ENCODE data around the gene MTERF4. TPM values are rescaled to one million over a fixed set of nuclear protein-coding genes. Genes with fewer than 3 reads are reported as not detected.
A peak's percentile ranks its signal among the peaks of the same experiment; 100 is the strongest.

The MTERF4 gene
- total and polyA plus RNA-seq, 7 donors, result 27.3 to 48.0 (median 32.8) TPM

DNA sequence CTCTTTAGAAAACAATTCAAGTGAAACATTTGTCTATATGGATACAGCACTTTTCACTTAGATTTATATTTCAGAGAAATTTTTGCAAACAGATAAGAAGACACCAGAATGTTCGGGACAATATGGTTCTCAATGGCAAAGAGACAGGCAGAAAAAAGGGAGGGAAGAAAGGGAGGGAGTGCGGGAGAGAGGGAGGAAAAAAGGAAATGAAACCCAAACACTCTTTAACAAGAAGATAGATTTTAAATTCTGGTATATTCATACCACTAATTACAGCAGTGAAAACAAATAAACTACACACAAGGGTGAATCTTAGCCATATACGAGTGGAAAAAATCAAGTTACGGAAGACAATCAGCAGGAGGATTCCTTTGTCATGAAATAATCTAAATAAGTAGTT lies 44.2 kb upstream of the MTERF4 start:
- Histone ChIP-seq H3K36me3 (ENCODE audit: insufficient read depth in 1 of 2, low read depth in 1 of 2) (no peaks in the 10 kb centered on the region), H3K27ac (no peak overlapping the region), H3K27me3 (ENCODE audit: insufficient read depth in 3 of 3, low read length in 2 of 3) (peaks cover 0 to 4% (median 0%) of the 10 kb centered on the region in 3 donors), H3K4me1 (peaks cover 10% of the 10 kb centered on the region), H3K4me3 (no peak overlapping the region), H3K9me3 (no peaks in the 10 kb centered on the region)
- intact Hi-C loops (cut with DNase I), result loop anchor here in 1 of 2 donors (5.0 kb wide), 1 partner anchor 39 kb away; no protein-coding TSS in a partner anchor
- ATAC-seq (no peak), DNase-seq (no peak)
- TF ChIP-seq CTCF (IDR thresholded peaks at IDR 0.05), result no peak
- WGBS, 3 donors, result 75 to 80% (median 77%) methylated on average over 4 of the region's 4 CpGs

GRCh38 chr2:241142593-241142992 lies 40.5 kb upstream of the MTERF4 start:
- DNase-seq (peak in 1 of 2 donors; percentile 15), ATAC-seq (no peak)
- WGBS, 3 donors, result 88 to 92% (median 91%) methylated on average over 9 of the region's 9 CpGs
- intact Hi-C loops (cut with DNase I), result no loop called here
- Histone ChIP-seq H3K4me1 (no peaks in the 10 kb centered on the region), H3K27me3 (ENCODE audit: insufficient read depth in 3 of 3, low read length in 2 of 3) (peaks cover 0 to under 1% (median 0%) of the 10 kb centered on the region in 3 donors), H3K36me3 (ENCODE audit: insufficient read depth in 1 of 2, low read depth in 1 of 2) (no peaks in the 10 kb centered on the region), H3K9me3 (no peaks in the 10 kb centered on the region), H3K4me3 (no peak overlapping the region), H3K27ac (no peak overlapping the region)
- no peak for TF ChIP-seq CTCF (IDR thresholded peaks at IDR 0.05)

- Histone ChIP-seq H3K27ac (no peak overlapping the region), H3K27me3 (ENCODE audit: insufficient read depth in 3 of 3, low read length in 2 of 3) (no peaks in the 10 kb centered on the region), H3K4me1 (no peaks in the 10 kb centered on the region), H3K4me3 (no peak overlapping the region), H3K36me3 (ENCODE audit: insufficient read depth in 1 of 2, low read depth in 1 of 2) (no peaks in the 10 kb centered on the region), H3K9me3 (no peaks in the 10 kb centered on the region)
- intact Hi-C loops (cut with DNase I), result no loop called here
- WGBS, 3 donors, result 93 to 98% (median 97%) methylated on average over 6 of the region's 6 CpGs
- ATAC-seq, result no peak
- TF ChIP-seq CTCF (IDR thresholded peaks at IDR 0.05), result no peak
- DNase-seq, result peak in 1 of 2 donors; percentile 19
Measured at GRCh38 chr2:241142063-241142462, 40.0 kb upstream of the MTERF4 start.

DNA sequence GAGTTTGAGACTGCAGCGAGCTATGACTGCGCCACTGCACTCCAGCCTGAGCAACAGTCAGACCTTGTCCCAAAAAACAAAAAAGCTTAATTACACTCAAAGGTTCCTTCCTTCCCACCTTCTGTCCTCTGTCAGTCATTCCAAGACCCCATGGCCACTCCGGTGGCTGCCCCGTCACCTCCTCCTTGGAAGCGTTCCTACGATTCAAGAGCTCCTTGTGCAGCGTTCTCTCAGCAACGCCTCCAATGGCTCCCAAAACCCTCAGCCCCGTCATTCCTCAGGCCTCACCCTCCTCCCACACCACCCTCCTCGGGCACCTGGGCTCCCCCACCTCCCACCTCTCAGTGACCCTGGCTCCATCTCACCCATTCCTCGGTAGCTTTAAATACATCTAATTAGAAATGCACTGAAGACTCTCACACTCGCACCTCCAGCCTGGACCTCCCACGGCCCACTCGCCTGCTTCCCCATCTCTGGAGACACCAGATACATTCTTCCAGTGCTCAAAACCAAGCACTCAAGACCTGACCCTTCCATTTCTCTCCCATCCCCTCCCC lies 39.2 kb upstream of the MTERF4 start:
- H3K36me3 ChIP-seq (ENCODE audit: insufficient read depth in 1 of 2, low read depth in 1 of 2), result no peaks in the 10 kb centered on the region
- intact Hi-C loops (cut with DNase I), result no loop called here
- H3K4me3 ChIP-seq, result no peak overlapping the region
- no peaks in the 10 kb centered on the region for H3K27me3 ChIP-seq (ENCODE audit: insufficient read depth in 3 of 3, low read length in 2 of 3)
- ATAC-seq (no peak), DNase-seq (peak in 1 of 2 donors; percentile 35)
- TF ChIP-seq CTCF (IDR thresholded peaks at IDR 0.05), result no peak
- H3K9me3 ChIP-seq, result no peaks in the 10 kb centered on the region
- H3K27ac ChIP-seq, result no peak overlapping the region
- H3K4me1 ChIP-seq, result no peaks in the 10 kb centered on the region
- 94 to 95% (median 95%) methylated on average over 14 of the region's 14 CpGs for whole genome bisulfite sequencing, 3 donors

- peak in 1 of 2 donors; percentile 41 for DNase-seq
- 94 to 99% (median 97%) methylated on average over 10 of the region's 10 CpGs for WGBS, 3 donors
Measured at GRCh38 chr2:241140445-241140840, 38.4 kb upstream of the MTERF4 start.

More at GRCh38 chr2:241140445-241140840, 38.4 kb upstream of the MTERF4 start:
- no peaks in the 10 kb centered on the region for H3K27me3 ChIP-seq (ENCODE audit: insufficient read depth in 3 of 3, low read length in 2 of 3)
- no peak overlapping the region for H3K27ac ChIP-seq
- H3K9me3 ChIP-seq, result no peaks in the 10 kb centered on the region
- H3K4me1 ChIP-seq, result no peaks in the 10 kb centered on the region
- no peak for TF ChIP-seq CTCF (IDR thresholded peaks at IDR 0.05)
- intact Hi-C loops (cut with DNase I), result no loop called here
- no peak for ATAC-seq
- no peak overlapping the region for H3K4me3 ChIP-seq
- no peaks in the 10 kb centered on the region for H3K36me3 ChIP-seq (ENCODE audit: insufficient read depth in 1 of 2, low read depth in 1 of 2)
